Activated T-cell treated with anti-CD3 and anti-CD28 coated beads, Interleukin-2, amount 50 U/mL, for 4 hours (primary cell): ENCODE measurements around the gene JAML. TPM values are rescaled to one million over a fixed set of nuclear protein-coding genes. Genes with fewer than 3 reads are reported as not detected.
A peak's percentile ranks its signal among the peaks of the same experiment; 100 is the strongest.

Experiments
- ATAC-seq, 2 donors: fragments of 200-7000 bp; cut with Tn5 transposase; one replicate each; pipeline ENCODE4 v1.10.0; 2021
- DNase-seq: peaks from one replicate; pipeline ENCODE4 v3.0.0-alpha.2; 2020
- H3K27me3 Mint-ChIP-seq: one replicate; pipeline ENCODE4 v1.8.0; 2021; ENCODE audit warnings: low read depth, mixed read lengths
- H3K36me3 Mint-ChIP-seq: one replicate; pipeline ENCODE4 v1.8.0; 2022; ENCODE audit warnings: mixed read lengths; ENCODE audit not compliant: insufficient read depth
- H3K4me1 Mint-ChIP-seq: one replicate; pipeline ENCODE4 v1.8.0; 2021; ENCODE audit warnings: low read depth, mixed read lengths
- H3K4me3 Mint-ChIP-seq: one replicate; pipeline ENCODE4 v1.8.0; 2021; ENCODE audit warnings: mild to moderate bottlenecking, moderate library complexity, mixed read lengths
- H3K9me3 Mint-ChIP-seq: one replicate; pipeline ENCODE4 v1.8.0; 2021; ENCODE audit warnings: mixed read lengths
- total RNA-seq, 3 donors: library from RNA; stranded (reverse); gene quantifications; one replicate each; pipeline ENCODE4 v1.2.1, GENCODE V29; 2021

JAML gene
- total RNA-seq, 3 donors from 2014 or later = 135 to 153 (median 137) TPM

DNA sequence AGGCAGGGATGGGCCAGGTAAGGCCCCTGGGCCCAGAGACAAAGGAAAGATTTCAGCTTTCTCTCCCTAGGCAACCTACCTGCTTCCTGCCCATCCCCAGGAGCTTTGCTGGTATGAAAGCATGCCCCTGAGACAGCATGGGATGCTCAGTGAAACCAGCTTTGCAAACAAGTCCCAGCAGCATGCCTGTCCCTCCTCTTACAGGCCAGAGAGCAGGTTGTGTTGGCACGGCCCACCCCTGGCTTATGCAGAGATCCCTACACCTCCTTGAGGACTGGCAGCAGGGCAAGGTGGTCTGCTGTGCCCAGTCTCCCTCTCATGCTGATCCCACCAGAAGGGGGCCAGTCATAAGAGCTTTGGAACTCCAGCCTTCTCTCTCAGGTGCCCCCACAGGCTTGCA, 75.3 kb downstream of the JAML start:
- no peaks in the 10 kb centered on the region for H3K9me3 Mint-ChIP-seq
- ATAC-seq = no peak
- no peaks in the 10 kb centered on the region for H3K36me3 Mint-ChIP-seq
- H3K4me3 Mint-ChIP-seq = no peak overlapping the region
- DNase-seq = no peak
- H3K4me1 Mint-ChIP-seq = peaks cover 6% of the 10 kb centered on the region
- H3K27me3 Mint-ChIP-seq = peaks cover 56% of the 10 kb centered on the region

DNA sequence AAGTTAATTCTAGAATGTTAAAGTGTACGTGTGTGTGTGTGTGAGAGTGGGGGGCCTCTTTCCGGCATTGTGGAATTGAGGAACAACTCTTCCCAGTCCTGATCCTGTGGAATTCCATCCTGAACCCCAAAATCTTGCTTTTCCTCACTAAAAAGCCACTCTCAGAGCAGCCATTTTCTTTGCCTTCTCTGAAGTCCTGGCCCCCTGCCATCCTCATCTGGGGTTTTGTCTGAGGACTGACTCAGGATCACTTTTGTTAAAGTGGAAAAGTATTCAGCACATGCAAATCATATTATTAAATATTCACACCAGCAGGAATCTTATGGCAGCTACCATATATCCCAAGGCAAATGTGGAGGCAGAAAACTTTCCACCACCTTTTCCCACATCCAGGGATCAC, 76.0 kb downstream of the JAML start:
- DNase-seq = no peak
- H3K4me1 Mint-ChIP-seq = peaks cover 6% of the 10 kb centered on the region
- H3K9me3 Mint-ChIP-seq = no peaks in the 10 kb centered on the region
- no peak for ATAC-seq
- H3K27me3 Mint-ChIP-seq = peaks cover 56% of the 10 kb centered on the region
- H3K4me3 Mint-ChIP-seq = no peak overlapping the region
- no peaks in the 10 kb centered on the region for H3K36me3 Mint-ChIP-seq

DNA sequence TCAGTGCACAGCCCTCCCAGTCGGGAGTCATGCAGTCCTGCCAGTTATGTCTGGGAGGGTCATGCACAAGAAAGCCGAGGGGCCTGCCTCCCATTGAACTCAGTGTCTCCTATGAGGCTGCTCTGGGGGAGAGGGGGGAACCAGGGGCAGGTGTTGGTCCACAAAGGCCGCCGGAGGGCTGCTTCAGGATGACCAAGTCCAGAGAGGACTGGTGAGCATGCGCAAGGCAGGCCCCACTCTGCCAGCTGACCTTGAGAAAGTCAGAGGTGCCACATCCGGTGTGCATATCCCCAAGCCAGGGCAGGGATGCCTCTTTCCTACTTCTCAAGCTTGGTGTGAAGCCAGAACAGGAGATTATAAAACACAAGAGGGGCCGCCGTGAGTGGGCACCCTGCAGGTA, 76.6 kb downstream of the JAML start:
- no peaks in the 10 kb centered on the region for H3K36me3 Mint-ChIP-seq
- no peak for DNase-seq
- H3K4me1 Mint-ChIP-seq = peaks cover 4% of the 10 kb centered on the region
- H3K9me3 Mint-ChIP-seq = no peaks in the 10 kb centered on the region
- ATAC-seq = no peak
- H3K27me3 Mint-ChIP-seq = peaks cover 55% of the 10 kb centered on the region
- no peak overlapping the region for H3K4me3 Mint-ChIP-seq

DNA sequence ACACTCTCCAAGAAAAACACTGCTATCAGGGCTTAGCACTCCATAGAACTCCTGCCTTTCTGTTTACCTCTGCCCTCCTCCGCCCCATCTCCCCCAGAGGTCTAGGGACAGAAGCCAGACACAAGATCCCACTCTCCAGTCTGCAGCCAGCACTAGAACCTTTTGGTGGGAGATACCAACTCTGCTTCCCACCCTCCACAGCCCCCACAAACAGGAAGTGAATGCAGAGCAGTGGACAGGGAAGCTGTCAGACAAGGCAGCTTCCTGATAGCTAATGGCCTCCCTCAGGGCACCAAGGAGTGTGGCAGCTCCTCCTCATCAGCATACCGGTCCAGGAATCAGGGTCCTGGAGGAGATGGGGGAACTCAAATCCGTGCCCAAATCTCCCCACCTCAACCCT, 77.3 kb downstream of the JAML start:
- ATAC-seq (no peak), DNase-seq (no peak)
- H3K36me3 Mint-ChIP-seq = no peaks in the 10 kb centered on the region
- no peaks in the 10 kb centered on the region for H3K9me3 Mint-ChIP-seq
- H3K27me3 Mint-ChIP-seq = peaks cover 61% of the 10 kb centered on the region
- peaks cover 4% of the 10 kb centered on the region for H3K4me1 Mint-ChIP-seq
- no peak overlapping the region for H3K4me3 Mint-ChIP-seq

DNA sequence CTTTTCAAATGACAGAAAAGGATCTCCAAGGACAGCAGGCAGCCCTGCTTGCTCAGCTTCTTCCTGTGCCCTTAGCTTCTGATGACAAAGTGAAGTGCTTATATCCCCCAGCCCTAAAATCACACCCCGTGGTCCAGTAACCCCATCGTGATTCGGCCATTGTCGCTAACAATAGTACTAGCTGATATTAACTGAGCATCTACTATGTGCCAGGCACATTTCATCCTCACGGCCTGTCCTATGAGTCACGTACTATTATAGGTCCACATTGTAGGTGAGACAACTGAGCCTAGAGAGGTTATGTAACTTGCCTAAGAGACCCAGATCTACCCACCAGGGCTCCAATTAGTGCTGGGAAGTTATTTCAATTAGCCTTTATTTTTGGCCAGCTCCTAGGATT, 78.3 kb downstream of the JAML start:
- H3K9me3 Mint-ChIP-seq = no peaks in the 10 kb centered on the region
- peak overlapping the region; percentile 77 for H3K4me3 Mint-ChIP-seq
- ATAC-seq (no peak), DNase-seq (no peak)
- no peaks in the 10 kb centered on the region for H3K36me3 Mint-ChIP-seq
- peaks cover 1% of the 10 kb centered on the region for H3K4me1 Mint-ChIP-seq
- H3K27me3 Mint-ChIP-seq = peaks cover 60% of the 10 kb centered on the region

DNA sequence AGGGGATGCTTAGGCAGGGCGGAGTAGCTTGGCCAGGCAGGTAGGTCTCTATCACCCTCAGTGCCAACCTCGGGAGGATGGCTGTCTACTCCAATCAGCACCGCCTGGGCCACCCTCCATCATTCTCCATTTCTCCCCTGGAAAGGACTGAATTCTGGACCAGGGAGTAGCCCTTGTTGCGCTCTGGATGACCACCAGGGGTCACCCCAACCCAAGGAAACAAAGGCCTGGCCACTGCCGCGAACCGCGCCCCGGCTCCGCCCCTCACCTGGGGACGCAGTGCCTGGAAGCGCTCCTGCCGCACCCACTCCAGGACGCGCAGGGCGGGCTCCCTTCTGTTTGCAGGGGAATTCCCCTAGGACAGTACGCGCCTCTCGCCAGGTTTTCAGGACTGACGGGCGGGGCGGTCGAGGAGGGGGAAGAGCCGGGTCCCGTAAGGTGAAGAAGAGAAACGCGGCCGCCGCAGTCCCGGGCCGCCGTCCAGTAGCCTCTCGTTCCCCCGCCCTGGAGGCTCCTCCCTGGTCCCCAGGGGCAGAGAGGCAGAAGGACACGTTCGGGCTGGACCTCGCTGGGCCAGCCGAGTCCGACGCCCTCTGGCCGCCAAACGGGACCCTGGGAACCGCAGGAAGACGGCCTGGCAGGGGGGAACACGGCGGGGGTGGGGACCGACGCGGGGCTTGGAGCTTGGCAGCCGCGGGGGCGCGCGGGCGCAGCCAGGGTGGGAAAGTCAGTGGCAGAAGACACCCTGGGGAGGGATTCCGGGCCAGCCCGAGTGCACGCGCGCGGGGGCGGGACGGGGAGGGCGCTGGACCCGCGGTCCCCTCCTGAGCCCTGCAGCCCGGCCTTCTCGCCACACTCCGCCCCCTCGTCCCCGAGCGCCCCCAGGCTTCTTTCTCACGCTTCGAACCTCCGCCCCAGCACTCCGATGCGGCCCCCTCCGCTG, 79.3 kb downstream of the JAML start:
- H3K4me3 Mint-ChIP-seq = peak overlapping the region; percentile 82
- ATAC-seq (peak; percentile 93 to 96), DNase-seq (peak; percentile 84)
- no peaks in the 10 kb centered on the region for H3K9me3 Mint-ChIP-seq
- peaks cover 62% of the 10 kb centered on the region for H3K27me3 Mint-ChIP-seq
- H3K36me3 Mint-ChIP-seq = no peaks in the 10 kb centered on the region
- H3K4me1 Mint-ChIP-seq = peaks cover 1% of the 10 kb centered on the region

DNA sequence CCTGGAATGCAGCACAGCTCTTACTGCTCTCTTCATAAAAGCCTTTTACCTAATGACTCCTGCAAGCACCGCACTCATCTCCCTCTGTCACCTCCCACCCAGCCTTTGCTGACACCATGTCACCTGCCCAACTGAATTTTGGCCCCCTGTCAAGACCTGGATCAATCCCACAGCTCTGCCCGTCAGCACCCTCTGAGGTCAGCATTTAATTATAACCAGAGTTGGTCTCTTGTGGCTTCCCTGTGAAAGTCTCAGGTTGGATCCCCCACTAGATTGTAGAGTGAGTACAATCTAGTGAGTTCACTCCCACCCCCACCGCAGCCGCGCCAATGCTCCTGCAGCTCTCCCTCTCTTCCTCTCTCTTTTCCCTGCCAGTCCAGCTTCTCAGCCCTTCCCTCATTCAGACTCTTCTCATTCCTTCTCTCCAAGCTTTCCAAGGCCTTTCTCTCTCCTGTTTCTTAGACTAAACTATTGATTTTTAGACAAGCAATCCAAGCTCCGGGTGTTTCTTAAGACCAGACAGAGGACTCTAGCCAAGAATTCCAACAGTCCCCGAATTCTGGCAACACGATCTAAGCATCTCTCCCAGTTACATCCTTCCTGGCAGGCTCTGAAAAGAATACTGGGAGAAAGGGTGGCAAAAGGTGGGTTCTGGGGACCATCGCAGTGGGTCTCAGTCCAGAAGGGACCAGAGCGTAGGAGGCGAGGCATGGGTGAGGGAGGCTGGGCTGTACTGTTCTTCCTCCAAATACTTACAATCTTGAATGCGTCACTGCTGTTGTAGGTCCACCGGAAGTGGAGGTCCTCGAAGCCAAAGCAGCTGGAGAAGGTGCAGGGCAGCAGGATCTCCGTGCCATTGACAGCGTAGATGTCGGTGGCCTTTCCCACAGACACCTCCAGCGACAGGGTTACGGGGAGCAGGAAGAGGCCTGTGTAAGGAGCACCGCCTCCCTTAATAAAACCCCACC, 80.2 kb downstream of the JAML start:
- Mint-ChIP-seq H3K4me3 (no peak overlapping the region), H3K36me3 (no peaks in the 10 kb centered on the region), H3K9me3 (no peaks in the 10 kb centered on the region), H3K4me1 (peaks cover 1% of the 10 kb centered on the region), H3K27me3 (peaks cover 57% of the 10 kb centered on the region)
- DNase-seq = no peak
- no peak for ATAC-seq

Other genes with a start within 250 kb of the JAML start
- 10 to 100 TPM; 30.5 to 39.3 (median 36.6) TPM for gene IL10RA, start 238.6 kb downstream of the JAML start, total RNA-seq
- under 1 TPM in 1 of 3 donors, not detected in 2; 0.08 TPM for gene TMPRSS4, start 147.9 kb downstream of the JAML start, total RNA-seq
- not detected for gene SMIM35, start 138.0 kb downstream of the JAML start, total RNA-seq
- not detected for gene SCN4B, start 72.2 kb downstream of the JAML start, total RNA-seq
- gene SCN2B, start 48.4 kb downstream of the JAML start, total RNA-seq = not detected
- gene MPZL3, start 27.4 kb upstream of the JAML start, total RNA-seq = 10 to 100 TPM; 52.7 to 72.0 (median 56.4) TPM
- 10 to 100 TPM in 2 of 3 donors, 1 to 10 TPM in 1; 9.0 to 12.9 (median 12.8) TPM for gene MPZL2, start 39.3 kb upstream of the JAML start, total RNA-seq
- 100 to 1,000 TPM; 371 to 436 (median 407) TPM for gene CD3E, start 79.7 kb upstream of the JAML start, total RNA-seq
- gene CD3D, start 117.7 kb upstream of the JAML start, total RNA-seq = 100 to 1,000 TPM; 412 to 451 (median 427) TPM
- gene CD3G, start 119.3 kb upstream of the JAML start, total RNA-seq = 100 to 1,000 TPM in 2 of 3 donors, 10 to 100 TPM in 1; 86.4 to 105 (median 102) TPM
- gene UBE4A, start 134.6 kb upstream of the JAML start, total RNA-seq = 10 to 100 TPM; 43.7 to 45.1 (median 45.0) TPM
- 100 to 1,000 TPM; 236 to 266 (median 251) TPM for gene ATP5MG, start 176.6 kb upstream of the JAML start, total RNA-seq
- gene KMT2A, start 211.5 kb upstream of the JAML start, total RNA-seq = 10 to 100 TPM; 42.5 to 54.8 (median 44.1) TPM